NCI-H1105 (cell line): Measurements from ENCODE around the gene PTPRO.

ENCODE experiments used
- DNase-seq: peaks from one replicate; lab custom pipeline; 2025; lab: John Stamatoyannopoulos, UW

Gene PTPRO

GRCh38 chr12:15558915-15559528 lies 236.7 kb downstream of the PTPRO start:
- no peak for DNase-seq

- DNase-seq = no peak
These were observed 239.1 kb downstream of the PTPRO start for GRCh38 chr12:15561396-15561795.

DNA sequence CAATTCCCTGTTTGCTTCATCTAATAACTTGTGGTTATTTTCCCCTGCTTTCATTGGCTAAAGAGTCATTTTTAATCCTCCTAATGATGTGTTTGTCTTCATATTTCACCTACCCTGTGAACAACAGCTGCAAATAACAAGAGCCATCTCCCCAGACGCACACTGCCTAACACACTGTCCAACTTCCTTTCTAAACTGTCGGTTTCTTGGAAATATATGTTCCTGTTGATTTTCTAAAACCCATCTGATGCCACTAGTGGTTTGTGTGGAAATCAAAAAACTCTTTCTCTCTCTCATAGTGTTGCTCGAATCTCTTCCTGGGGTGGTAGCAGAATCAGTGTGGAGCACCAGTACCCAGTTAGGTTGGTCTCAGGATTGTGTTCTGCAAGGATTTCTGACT lies 240.0 kb downstream of the PTPRO start:
- DNase-seq = no peak

- no peak for DNase-seq
These were observed 241.4 kb downstream of the PTPRO start for GRCh38 chr12:15563663-15564062.

GRCh38 chr12:15574353-15574752 lies 252.0 kb downstream of the PTPRO start:
- no peak for DNase-seq

- DNase-seq = no peak
These were observed 253.6 kb downstream of the PTPRO start for GRCh38 chr12:15575671-15576541.

- no peak for DNase-seq
These were observed 258.1 kb downstream of the PTPRO start for GRCh38 chr12:15580431-15580830.

GRCh38 chr12:15581006-15581405 lies 258.7 kb downstream of the PTPRO start:
- DNase-seq = no peak

DNA sequence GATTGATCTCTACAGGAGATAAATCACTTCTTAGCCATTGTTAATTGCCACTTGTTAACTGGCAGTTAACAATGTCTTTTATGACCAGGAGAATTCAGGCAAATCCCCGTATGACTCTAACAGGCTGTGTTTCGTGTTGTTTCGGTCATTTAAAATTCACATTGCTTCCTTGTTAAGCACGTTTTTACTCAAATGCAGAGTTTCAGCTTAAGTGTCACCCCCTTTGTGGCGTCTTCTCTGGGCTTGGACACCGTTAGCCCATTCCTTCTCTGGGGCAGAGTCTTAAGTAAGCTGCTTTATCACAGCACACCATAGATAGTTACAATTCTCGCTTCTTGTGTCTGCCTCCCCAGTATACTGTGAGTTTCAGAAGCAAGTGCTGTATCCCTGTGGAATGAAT lies 261.5 kb downstream of the PTPRO start:
- DNase-seq = no peak

DNA sequence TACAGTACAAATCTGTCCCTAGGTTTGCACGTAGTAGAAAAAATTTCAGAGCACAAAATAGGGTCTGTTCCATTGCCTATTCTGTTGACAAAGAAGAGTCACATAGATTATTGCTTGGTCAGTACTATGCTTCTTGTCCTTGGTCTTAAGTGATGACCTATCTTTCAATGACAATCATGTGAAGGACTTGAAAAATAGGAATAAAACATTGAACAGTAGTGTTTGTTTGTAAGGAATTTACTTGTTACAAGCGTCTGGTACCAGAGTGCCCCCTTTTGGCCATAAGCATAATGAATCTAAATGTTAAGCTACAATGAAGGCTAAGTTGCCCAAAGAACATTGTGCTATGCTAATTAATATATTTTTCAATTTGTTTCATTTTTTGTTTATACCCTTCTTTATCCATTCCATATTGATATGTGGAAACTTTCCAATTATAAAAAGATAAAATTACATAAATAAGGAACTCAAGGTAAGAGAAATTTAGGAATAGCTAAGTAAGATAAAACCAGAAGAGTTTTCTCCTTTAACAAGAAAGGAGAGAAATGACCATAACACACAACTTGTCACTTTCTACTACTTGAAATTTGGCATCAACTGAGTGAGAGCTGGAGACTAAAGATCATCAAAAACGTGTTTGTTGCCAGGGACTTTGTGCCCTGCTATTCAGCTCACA lies 262.2 kb downstream of the PTPRO start:
- peak; percentile 26 for DNase-seq

DNA sequence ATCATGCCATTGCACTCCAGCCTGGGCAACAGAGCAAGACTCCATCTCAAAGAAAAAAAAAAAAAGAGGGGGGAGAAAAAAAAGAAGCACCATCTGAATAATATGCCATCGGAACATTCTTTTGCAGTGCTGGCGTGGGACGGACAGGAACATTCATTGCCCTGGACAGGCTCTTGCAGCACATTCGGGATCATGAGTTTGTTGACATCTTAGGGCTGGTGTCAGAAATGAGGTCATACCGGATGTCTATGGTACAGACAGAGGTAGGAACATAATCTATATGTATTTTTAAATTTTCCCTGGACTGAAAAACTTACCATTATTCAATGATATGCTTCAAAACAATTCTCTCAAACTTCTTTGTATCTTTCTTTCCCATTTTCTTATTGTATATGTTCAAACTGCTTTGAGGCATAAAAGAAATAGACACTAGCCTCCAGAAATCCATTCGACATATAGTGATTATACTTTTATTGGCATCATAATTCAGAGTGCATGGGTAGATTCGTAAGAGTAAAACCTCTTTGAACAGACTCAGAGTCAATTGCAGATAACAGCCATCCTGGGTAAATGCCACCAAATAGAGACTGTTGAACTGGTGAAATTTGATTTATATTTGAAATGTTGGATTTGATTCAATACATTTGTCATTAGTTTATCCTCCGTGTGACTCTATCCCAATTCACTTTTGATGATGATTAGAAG lies 267.2 kb downstream of the PTPRO start:
- no peak for DNase-seq

- DNase-seq = peak; percentile 35
These were observed 268.0 kb downstream of the PTPRO start for GRCh38 chr12:15590180-15590826.

DNA sequence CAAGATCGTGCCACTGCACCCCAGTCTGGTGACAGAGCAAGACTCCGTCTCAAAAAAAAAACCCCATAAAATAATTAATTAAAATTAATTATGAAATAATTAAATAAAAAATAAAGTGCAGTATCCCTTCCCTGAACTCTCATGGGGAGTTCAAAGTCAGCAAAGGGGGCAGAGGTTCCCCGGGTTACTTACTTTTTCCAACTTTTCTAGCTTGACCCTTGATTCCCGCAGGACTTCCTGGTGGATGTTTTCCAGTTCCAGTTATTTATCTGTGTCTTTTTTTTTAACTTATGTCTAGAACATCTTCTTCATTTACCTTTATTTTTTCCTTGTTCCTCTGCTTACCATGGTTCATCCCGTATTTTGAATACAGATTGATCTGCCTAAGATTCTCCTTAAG lies 269.5 kb downstream of the PTPRO start:
- no peak for DNase-seq

- no peak for DNase-seq
These were observed 270.6 kb downstream of the PTPRO start for GRCh38 chr12:15592934-15593333.

GRCh38 chr12:15596174-15596573 lies 273.9 kb downstream of the PTPRO start:
- DNase-seq = no peak

- no peak for DNase-seq
These were observed 275.0 kb downstream of the PTPRO start for GRCh38 chr12:15597125-15597830.

- peak; percentile 54 for DNase-seq
These were observed 277.1 kb downstream of the PTPRO start for GRCh38 chr12:15599266-15600037.

DNA sequence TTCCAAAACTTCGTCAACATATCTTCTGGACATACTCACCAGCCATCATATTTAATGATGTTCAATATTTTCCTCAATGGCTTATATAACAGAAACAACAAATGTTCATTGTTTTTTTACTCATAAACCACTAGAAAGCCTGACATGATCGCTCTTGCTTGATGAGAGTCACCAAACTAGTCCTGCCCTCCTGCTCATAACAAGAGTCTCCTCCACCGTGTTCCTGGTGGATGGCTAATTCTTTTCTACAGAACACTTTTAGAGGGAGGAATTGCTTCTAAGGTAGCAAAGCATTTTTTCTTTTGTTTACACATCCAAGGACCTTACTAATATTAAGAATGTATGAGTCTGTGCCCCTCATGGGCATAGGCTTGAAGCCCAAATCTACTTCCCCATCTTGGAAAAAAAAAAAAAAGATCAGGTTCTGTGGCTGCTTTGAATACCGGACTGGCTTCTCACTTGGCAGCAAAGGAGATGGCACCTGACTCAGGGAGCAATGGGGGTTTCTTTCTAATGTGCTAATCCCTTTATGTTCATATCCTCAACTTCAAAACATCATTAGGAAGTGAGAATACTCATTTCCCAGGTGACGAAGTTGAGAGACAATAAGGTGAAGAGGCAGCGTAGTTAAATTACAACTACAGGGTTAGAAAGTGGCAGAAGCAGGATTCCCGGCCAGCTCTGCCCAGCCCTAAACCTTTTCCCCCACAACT lies 278.1 kb downstream of the PTPRO start:
- no peak for DNase-seq

GRCh38 chr12:15601210-15601800 lies 279.0 kb downstream of the PTPRO start:
- DNase-seq = no peak
